Gastrocnemius medialis (tissue), 4 donors: ENCODE results near the gene IL18RAP.

Experiments used
- CTCF ChIP-seq, 5 experiments: fragments of 450-650 bp in 3 of 5; fragments of 200-600 bp in 2 of 5; sonication (generic) in 2 of 5; IDR thresholded peaks in 4 of 5; conservative IDR thresholded peaks in 1 of 5; 1 replicate in 4 of 5; 2 replicates in 1 of 5; pipeline ENCODE4 v1.5.1; 2016 to 2019; ENCODE audit warnings: antibody characterized with exemption in 5 of 5, mild to moderate bottlenecking in 3 of 5, moderate library complexity in 3 of 5
- POLR2A ChIP-seq, 2 donors: fragments of 450-650 bp; IDR thresholded peaks; one replicate each; pipeline ENCODE4 v1.6.1; 2017; ENCODE audit warnings: antibody characterized with exemption in 2 of 2, mild to moderate bottlenecking in 2 of 2, moderate library complexity in 2 of 2

GRCh38 chr2:102446936-102447335 is 24.0 kb downstream of the IL18RAP start:
- no peak for TF ChIP-seq CTCF (IDR thresholded peaks at IDR 0.05 in 4 of 5, conservative IDR thresholded peaks at IDR 0.05 in 1 of 5)
- TF ChIP-seq POLR2A (IDR thresholded peaks at IDR 0.05) = no peak
